NOMO-1 (cell line): Measurements from ENCODE around the gene SEPTIN5.
"Not testable (repeated sequence)": the region's sequence is repeated elsewhere in the genome, so short reads cannot be mapped to it uniquely, and the experiment has no call there.

Source experiments
- DNase-seq, 2 experiments: peaks; one replicate each; lab custom pipeline; 2025; ENCODE audit not compliant: unreplicated experiment in 2 of 2; lab: John Stamatoyannopoulos, UW

The SEPTIN5 gene

DNA sequence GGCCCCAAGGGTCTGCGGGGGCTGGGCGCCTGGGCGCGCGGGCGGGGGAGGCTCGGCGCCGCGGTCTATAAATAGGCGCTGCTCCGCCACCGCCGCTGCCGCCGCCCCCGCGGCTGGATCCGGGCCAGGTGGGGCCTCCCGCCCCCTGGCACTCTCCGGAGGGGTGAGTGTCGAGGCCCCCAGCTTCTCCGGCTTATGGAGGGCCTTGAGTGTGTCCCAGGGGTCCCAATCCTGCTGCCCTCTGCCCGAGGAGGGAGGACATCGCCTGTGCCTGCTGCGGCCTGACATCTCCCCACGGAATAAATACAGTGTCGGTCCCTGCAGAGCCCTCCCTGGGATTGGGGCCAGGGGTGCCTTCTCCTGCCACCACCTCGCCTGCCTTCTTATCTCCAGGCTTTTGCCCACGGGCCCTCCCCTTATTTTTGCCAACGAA lies 4.8 kb downstream of the SEPTIN5 start:
- DNase-seq, result no peak

DNA sequence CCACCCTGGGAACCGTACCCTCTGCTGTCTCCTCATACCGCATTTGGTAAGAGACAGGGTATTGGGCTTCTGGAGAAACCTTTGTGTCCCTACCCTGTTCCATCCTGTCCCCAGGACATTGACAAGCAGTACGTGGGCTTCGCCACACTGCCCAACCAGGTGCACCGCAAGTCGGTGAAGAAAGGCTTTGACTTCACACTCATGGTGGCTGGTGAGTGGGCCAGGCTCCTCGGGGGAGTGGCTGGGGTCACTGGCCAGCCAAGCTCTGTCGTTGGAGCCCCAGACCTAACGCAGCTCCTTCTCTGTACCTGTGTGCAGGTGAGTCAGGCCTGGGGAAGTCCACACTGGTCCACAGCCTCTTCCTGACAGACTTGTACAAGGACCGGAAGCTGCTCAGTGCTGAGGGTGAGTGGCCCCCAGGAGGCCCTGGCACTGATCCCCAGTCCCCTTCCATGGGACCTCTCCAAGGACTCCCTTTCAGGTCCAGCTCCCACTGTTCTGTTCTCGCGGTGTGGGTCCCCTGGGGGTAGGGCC lies 5.3 kb downstream of the SEPTIN5 start:
- no peak for DNase-seq

DNA sequence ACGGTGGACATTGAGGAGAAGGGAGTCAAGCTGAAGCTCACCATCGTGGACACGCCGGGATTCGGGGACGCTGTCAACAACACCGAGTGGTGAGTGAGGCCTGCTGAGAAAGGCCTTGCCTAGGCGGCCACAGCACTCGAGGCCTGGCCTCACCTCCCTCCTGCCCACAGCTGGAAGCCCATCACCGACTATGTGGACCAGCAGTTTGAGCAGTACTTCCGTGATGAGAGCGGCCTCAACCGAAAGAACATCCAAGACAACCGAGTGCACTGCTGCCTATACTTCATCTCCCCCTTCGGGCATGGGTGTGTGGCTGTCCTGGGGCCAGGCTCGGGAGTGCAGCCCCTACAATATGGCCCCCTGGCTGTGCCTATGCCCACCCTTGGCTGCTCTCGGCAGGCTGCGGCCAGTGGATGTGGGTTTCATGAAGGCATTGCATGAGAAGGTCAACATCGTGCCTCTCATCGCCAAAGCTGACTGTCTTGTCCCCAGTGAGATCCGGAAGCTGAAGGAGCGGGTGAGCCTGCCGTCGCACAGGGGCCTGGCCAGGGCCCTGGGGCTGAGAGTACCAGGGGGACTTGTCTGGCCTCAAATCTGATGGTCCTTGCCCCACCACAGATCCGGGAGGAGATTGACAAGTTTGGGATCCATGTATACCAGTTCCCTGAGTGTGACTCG lies 6.0 kb downstream of the SEPTIN5 start:
- DNase-seq, result no peak

DNA sequence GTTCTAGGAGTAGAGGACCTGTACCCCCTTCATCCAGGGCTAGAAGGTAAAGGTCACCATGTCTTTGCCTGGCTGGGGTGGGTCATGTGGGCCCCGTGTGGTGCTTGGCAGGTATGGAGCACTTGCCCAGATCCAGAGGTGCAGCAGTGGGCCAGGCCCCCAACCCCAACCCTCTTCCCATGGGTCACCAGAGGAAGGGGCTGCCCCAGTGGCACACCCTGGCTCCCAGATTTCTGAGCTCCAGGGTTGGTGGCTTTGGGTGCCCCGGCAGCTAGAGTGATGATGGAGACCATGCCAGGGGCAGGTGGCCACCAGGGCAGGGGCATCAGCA lies 6.7 kb downstream of the SEPTIN5 start:
- DNase-seq, result no peak

DNA sequence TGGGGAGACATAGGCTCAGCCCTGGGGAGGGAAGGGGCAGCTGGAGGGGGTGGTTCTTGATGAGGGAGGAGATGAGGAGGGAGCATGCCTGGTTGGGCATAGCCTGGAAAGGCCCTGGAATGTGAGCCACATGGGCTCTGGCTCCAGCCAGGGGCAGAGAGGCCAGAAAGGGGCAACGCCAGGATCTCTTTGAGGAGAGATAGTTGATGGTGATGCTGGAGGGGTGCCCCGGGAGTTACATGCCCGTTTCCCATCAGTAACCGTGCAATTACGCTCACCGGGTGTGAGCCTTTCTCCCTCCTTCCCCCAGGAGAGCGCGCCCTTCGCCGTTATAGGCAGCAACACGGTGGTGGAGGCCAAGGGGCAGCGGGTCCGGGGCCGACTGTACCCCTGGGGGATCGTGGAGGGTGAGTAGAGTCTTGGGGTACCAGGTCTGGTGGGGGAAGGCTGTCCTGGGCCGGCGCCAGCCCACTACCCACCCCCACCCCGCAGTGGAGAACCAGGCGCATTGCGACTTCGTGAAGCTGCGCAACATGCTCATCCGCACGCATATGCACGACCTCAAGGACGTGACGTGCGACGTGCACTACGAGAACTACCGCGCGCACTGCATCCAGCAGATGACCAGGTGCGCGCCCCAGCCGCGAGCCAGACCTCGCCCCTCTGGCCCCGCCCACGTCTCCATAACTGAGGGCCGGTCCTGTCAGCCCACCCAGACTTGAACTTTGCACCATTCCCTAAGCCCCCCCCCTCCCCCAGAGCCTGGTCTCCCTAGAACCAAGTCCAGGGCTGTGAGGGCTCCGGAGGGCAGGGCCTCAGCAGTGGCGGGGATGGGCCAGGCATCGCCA lies 7.3 kb downstream of the SEPTIN5 start:
- DNase-seq, result no peak

DNA sequence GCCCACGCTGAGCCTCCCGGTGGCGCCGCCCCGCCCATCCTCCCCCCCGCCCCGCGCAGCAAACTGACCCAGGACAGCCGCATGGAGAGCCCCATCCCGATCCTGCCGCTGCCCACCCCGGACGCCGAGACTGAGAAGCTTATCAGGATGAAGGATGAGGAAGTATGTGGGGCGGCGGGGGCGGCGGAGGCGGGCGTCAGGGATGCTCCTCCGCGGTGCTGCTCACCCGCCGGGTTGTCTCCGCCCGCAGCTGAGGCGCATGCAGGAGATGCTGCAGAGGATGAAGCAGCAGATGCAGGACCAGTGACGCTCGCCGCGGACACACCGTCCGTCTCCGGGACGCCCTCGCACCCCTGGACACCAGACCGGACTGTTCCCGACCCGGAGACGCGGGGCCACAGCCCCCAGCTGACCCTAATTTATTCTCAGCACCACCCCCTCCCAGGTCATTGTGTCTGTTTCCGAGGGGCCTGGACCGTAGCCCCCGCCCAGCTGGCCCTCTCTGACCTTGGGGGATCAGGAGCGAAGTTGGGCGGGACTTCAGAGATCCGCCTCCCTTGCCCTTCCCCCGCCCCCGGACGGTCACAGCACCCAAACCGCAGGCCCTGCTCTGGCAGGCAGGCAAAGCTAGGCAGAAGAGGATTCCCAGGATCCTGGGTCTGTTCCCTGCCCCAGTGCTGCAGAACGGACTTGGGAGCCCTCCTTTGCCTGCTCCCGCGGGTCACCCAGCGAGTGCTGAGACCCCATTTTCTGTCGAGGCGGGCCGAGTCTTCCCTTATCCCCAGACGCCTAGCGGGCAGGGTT lies 8.1 kb downstream of the SEPTIN5 start:
- no peak for DNase-seq

DNA sequence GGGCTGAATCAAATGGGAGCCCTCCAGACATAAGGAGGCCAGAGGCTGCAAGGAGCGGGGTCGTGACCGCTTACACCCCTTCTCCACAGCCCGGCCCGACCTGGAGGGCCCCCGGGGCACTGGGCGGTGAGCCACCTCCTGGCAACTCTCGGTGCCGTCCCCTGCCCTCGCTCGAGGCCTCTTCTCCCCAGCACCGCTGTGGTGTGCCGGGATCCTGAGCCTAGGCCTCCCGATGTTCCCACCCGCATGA lies 8.6 kb downstream of the SEPTIN5 start:
- no peak for DNase-seq

DNA sequence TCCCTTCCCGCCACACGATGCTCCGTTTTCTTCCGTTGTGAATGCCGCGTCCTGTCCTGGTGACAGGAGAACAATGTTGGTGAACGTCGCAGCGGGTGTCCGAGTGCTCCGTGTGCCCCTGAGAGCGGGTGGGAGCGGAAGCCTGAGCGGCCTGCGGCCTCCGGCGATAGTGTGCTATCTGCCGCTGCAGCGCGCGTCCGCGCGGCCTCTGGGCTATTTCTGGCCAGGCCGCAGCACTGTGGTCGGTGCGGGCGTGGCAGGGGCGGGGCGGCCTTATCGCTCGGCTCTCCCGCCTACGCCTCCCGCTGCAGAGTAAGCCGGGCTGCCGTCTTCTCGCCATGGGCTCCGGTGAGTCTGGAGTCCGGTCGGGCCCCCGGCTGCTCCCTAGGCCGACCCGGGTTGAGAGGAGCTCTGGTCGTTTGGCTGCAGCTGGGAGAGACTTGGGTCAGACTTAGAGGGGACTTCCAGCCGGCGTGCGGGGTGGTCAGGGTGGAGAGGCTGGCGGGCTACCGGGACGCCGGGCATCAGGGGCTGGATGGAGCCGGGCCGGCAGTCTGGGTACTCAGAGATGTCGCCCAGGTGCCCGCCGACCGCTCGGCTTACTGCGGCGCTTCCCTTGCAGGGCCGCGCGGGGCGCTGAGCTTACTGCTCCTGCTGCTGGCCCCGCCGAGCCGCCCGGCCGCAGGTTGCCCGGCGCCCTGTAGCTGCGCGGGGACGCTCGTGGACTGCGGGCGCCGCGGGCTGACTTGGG lies 9.1 kb downstream of the SEPTIN5 start, which contains the start of gene GP1BB:
Gene GP1BB, plus strand, starts transcription at position 308 of the 751 bp plus-strand sequence. Its CDS starts 31 bp downstream, at position 339.
- peak; percentile 24 to 69 for DNase-seq

DNA sequence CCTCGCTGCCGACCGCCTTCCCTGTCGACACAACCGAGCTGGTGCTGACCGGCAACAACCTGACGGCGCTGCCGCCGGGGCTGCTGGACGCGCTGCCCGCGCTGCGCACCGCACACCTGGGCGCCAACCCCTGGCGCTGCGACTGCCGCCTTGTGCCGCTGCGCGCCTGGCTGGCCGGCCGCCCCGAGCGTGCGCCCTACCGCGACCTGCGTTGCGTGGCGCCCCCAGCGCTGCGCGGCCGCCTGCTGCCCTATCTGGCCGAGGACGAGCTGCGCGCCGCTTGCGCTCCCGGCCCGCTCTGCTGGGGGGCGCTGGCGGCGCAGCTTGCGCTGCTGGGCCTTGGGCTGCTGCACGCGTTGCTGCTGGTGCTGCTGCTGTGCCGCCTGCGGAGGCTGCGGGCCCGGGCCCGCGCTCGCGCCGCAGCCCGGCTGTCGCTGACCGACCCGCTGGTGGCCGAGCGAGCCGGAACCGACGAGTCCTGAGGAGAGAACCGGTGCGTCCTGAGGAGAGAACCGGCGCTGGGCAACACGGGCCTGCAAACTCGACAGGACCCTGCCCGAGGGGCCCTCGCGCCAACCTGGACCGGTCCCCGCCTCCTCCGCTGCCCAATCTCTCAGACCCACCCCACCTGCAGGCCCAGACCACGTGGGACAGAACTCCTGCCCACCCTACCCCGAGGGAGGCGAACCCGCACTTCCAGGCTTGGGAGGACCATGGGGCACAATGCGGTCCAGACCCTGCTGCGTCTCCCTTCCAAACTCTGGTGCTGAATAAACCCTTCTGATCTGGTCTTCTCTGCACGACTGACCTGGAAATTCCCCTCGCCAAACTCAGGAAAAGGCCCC lies 9.9 kb downstream of the SEPTIN5 start:
- DNase-seq, result peak; percentile 18 to 56

DNA sequence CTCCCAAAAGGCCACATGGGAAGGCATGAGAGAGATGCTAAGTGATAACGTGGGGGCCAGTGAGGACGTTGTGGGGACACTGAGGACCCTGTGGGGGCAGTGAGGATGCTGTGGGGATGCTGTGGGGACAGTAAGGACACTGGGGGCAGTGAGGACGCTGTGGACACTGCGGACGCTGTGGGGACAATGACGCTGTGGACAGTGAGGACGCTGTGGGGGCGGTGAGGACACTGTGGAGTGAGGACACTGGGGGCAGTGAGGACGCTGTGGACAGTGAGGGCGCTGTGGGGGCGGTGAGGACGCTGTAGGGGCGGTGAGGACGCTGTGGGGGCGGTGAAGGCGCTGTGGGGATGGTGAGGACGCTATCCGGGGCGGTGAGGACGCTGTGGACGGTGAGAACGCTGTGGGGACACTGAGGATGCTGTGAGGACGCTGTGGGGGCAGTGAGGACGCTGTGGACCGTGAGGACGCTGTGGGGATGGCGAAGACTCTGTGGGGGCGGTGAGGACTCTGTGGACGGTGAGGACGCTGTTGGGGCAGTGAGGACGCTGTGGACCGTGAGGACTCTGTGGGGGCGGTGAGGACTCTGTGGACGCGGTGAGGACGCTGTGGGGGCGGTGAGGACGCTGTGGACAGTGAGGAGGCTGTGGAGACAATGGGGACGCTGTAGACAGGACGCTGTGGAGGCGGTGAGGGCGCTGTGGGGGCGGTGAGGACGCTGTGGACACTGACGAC lies 10.8 kb downstream of the SEPTIN5 start:
- DNase-seq, result no peak

DNA sequence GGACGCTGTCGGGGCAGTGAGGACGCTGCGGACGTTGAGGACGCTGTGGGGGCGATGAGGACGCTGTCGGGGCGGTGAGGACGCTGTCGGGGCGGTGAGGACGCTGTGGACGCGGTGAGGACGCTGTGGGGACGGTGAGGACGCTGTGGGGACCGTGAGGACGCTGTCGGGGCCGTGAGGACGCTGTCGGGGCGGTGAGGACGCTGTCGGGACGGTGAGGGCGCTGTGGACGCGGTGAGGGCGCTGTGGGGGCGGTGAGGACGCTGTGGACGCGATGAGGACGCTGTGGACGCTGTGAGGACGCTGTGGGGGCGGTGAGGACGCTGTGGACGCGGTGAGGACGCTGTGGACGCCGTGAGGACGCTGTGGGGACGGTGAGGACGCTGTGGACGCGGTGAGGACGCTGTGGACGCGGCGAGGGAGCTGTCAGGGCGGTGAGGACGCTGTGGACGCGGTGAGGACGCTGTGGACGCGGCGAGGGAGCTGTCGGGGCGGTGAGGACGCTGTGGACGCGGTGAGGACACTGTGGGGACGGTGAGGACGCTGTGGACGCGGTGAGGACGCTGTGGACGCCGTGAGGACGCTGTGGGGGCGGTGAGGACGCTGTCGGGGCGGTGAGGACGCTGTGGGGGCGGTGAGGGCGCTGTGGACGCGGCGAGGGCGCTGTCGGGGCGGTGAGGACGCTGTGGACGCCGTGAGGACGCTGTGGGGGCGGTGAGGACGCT lies 11.9 kb downstream of the SEPTIN5 start:
- not testable (repeated sequence) for DNase-seq

DNA sequence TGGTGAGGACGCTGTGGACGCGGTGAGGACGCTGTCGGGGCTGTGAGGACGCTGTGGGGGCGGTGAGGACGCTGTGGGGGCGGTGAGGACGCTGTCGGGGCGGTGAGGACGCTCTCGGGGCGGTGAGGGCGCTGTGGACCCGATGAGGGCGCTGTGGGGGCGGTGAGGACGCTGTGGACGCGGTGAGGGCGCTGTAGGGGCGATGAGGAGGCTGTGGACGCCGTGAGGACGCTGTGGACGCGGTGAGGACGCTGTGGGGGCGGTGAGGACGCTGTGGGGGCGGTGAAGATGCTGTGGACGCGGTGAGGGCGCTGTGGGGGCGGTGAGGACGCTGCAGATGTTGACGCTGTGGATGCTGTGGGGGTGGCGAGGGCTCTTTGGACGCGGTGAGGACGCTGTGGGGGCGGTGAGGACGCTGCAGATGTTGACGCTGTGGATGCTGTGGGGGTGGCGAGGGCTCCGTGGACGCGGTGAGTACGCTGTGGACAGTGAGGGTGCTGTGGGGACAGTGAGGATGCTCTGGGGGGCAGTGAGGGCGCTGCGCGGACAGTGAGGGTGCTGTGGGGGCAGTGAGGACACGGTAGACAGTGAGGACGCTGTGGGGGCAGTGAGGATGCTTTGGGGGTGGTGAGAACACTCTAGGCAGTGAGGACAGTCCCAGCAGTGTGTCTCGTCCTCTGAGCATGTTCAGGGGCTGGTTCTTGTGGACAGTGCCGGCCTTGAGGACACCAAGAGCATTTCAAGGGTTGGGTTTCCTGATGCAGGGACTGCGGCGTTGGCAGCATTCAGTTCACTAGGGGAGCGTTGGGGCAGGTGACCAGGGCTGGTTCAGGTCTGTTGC lies 13.2 kb downstream of the SEPTIN5 start:
- DNase-seq, result no peak

DNA sequence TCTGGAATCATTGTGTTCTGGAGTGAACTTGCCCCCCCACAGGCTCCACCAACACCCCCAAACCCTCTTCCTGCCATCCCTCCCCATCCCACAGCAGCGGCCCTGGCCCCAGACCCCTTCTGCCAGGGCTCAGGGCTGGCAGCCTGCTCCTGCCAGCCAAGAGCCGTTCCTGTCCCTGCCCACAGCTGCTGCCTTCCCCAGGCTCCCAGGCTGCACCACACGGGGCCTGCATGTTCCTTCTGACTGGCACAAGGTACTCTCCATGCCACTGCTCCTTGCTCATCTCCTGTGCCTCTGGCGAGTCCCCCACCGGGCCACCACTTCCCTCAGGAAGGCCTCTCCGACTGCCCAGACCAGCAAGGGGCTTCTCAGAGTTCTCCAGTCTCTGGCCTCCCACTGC lies 14.0 kb downstream of the SEPTIN5 start:
- DNase-seq, result no peak

DNA sequence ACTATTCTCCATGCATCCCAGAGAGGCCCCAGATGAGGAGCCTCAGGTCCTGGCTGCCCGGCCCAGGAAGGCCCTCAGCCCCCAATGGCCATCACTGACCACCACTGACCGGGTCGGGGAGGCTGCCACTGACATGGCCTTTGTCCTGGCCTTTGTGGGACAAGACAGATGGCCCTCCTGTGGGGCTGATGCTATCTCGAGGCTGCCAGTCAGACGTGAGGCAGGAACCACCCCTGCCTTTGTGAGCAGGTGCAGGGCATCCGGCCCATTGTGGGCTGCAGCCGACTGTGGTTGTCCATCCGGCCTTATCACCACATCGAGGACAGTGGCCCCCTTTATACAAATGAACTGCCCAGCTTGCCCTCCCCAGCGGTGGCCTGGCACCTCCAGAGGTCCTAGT lies 14.5 kb downstream of the SEPTIN5 start:
- DNase-seq, result no peak

DNA sequence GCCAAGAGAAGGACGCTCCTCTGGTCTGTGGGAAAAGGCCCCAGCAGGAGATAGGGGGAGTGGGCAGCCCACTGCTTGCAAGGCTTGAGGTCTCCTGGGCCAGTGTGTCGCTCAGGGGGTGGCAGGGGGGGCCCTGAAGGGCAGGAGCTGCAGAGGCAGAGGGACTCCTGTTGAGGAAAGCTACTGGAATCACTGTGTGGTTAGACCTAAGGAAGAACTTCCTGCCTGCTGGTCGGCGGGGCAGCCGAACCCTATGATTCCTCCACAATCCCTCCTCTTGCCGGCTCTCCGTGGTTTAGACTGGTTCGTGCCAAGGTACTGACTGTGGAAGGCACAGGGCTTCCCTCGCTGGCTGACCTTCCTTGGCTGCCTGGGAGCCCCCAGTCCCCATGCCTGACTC lies 15.2 kb downstream of the SEPTIN5 start:
- DNase-seq, result no peak

DNA sequence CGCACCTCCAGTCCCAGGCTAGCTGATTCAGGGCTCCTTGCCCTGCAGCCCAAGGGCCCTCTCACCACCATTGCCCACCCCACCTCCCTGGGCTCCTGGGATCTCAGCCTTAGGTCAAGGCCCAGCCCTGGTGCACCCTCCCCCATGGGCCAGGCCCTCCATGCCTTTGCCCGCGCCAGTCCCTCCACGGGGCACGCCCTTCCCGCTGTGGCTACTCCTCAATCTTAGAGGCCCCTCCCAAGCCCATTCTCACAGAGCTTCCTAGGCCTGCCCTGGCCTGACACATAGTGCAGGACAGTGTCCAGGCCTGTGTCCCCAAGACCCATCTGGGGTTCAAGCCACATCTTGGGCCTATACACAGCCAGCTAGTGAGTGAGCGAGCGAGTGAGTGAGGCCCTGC lies 15.9 kb downstream of the SEPTIN5 start:
- DNase-seq, result no peak

DNA sequence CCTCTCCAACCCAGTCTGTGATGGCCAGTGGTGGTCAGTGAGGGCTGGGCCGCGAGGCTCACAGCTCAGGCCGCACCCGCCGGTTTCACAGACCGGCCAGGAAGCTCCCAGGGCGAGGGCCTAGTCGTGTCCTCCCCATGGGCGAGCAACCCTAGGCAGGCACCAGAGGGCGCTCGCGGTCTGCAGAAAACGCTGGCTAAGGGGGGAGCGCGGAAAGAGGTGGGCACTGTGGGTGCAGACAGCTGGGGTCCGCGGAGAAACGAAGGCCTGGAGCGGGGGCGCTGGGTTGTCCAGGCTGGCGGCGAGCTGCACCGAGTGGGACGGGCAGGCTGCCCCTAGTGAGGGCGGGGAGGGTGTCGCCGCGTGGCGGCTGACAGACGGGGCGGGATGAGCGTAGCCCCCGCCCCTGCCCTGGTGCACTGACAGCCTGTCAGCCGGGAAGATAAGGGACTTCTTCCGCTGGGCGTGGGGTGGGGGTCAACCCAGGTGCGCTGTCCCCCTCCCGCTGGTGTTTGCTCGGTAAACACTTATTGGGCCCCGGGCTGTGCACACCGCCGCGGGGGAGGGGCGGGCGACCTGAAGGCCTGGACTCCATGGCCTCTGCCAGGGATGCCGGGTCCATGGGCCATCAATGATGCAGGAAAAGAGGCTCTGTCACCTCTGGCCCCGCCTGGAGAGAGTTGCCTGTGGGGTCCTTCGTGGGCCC lies 16.5 kb downstream of the SEPTIN5 start:
- peak; percentile 64 to 65 for DNase-seq
